ENCODE results near the gene DENND4A. TPM values are rescaled to one million over a fixed set of nuclear protein-coding genes. Genes with fewer than 3 reads are reported as not detected.

The DENND4A gene
- polyA plus RNA-seq, 1 of the 3 experiments (the other 2 are of a cell fraction) = 2.5 TPM

GRCh38 chr15:65682404-65682911 is 109.6 kb downstream of the DENND4A start:
- CTCF ChIA-PET = interaction anchor here (0.7 kb wide), 1 partner anchor 44 kb away, joined by 3 read pairs; no protein-coding TSS in a partner anchor
- 92% methylated on average over 2 of the region's 2 CpGs for WGBS (ENCODE audit: low lambda C conversion rate)
- Histone ChIP-seq H3K4me1 (ENCODE audit: control insufficient read depth in 1 of 2, insufficient read depth in 2 of 2, low read depth in 1 of 2, low read length in 1 of 2) (no peaks in the 10 kb centered on the region), H3K79me2 (ENCODE audit: insufficient read depth) (no peaks in the 10 kb centered on the region), H3K9me3 (no peaks in the 10 kb centered on the region), H3F3A (replicated peaks; ENCODE audit: insufficient read depth) (no peaks in the 10 kb centered on the region), H3K4me3 (ENCODE audit: low read depth in 2 of 2, low read length in 1 of 2) (no peak overlapping the region), H4K20me1 (ENCODE audit: insufficient read depth) (no peaks in the 10 kb centered on the region), H3K9ac (no peak overlapping the region), H3K36me3 (replicated peaks in 1 of 2; ENCODE audit: control insufficient read depth in 1 of 2, insufficient read depth in 2 of 2, low read length in 1 of 2) (no peaks in the 10 kb centered on the region), H3K9me2 (no peaks in the 10 kb centered on the region), H3K27ac (ENCODE audit: low read depth in 2 of 2, low read length in 1 of 2) (no peak overlapping the region), H2AFZ (ENCODE audit: low read depth) (no peak overlapping the region), H3K4me2 (no peak overlapping the region), H3K27me3 (ENCODE audit: insufficient read depth) (no peaks in the 10 kb centered on the region)
- no peak for DNase-seq
- TF ChIP-seq MEF2A (IDR thresholded peaks at IDR 0.05; ENCODE audit: borderline replicate concordance, low read depth) (no peak), RFX5 (IDR thresholded peaks at IDR 0.05; ENCODE audit: low read length) (no peak), USF2 (IDR thresholded peaks at IDR 0.05; ENCODE audit: borderline replicate concordance, low read depth, low read length) (no peak), FOXJ3 (CRISPR knock-in tag; IDR thresholded peaks at IDR 0.05) (no peak), IRF3 (IDR thresholded peaks at IDR 0.05; ENCODE audit: low read depth, low read length) (no peak), RCOR1 (IDR thresholded peaks at IDR 0.05; ENCODE audit: low read length) (no peak), RAD21 (IDR thresholded peaks at IDR 0.05; ENCODE audit: low read length) (no peak), TCF12 (IDR thresholded peaks at IDR 0.05) (no peak), POLR2AphosphoS5 (IDR thresholded peaks at IDR 0.05; ENCODE audit: low read depth, low read length) (no peak), RXRA (IDR thresholded peaks at IDR 0.05; ENCODE audit: borderline replicate concordance, low read depth) (no peak), USF1 (IDR thresholded peaks at IDR 0.05; ENCODE audit: borderline replicate concordance, low read depth) (no peak), GABPA (IDR thresholded peaks at IDR 0.05; ENCODE audit: low read depth) (no peak), GATA2 (CRISPR knock-in tag; IDR thresholded peaks at IDR 0.05) (no peak), CTCF (IDR thresholded peaks at IDR 0.05) (no peak), NFIC (IDR thresholded peaks at IDR 0.05; ENCODE audit: borderline replicate concordance) (no peak)
- POLR2A ChIA-PET = no interaction called here
